Fibroblast of lung (primary cell): ENCODE measurements around the gene LDLRAD4. TPM values are rescaled to one million over a fixed set of nuclear protein-coding genes. Genes with fewer than 3 reads are reported as not detected.

ENCODE experiments used
- DNase-seq, 2 donors: peaks; one replicate each; pipeline versions ENCODE4 v3.0.0 to v3.0.0-alpha.2; 2010; ENCODE audit warnings: low read depth in 2 of 2
- H2AFZ ChIP-seq: 2 replicates; pipeline ENCODE4 v1.5.1; 2012; ENCODE audit warnings: low read length, control low read depth, inconsistent platforms
- H3K27ac ChIP-seq: 2 replicates; pipeline ENCODE4 v1.5.1; 2011; ENCODE audit warnings: low read length, control low read depth; ENCODE audit not compliant: insufficient read depth
- H3K27me3 ChIP-seq: 2 replicates; pipeline ENCODE4 v1.5.1; 2011; ENCODE audit warnings: mild to moderate bottlenecking, low read length; ENCODE audit not compliant: control insufficient read depth, insufficient read depth
- H3K36me3 ChIP-seq: 2 replicates; pipeline ENCODE4 v1.5.1; 2011; ENCODE audit warnings: low read length; ENCODE audit not compliant: control insufficient read depth, insufficient read depth
- H3K4me1 ChIP-seq: 2 replicates; pipeline ENCODE4 v1.5.1; 2011; ENCODE audit warnings: low read length; ENCODE audit not compliant: control insufficient read depth, insufficient read depth; ENCODE audit errors: extremely low read depth
- H3K4me2 ChIP-seq: 2 replicates; pipeline ENCODE4 v1.5.1; 2011; ENCODE audit warnings: low read length, control low read depth; ENCODE audit not compliant: insufficient read depth; ENCODE audit errors: extremely low read depth
- H3K4me3 ChIP-seq, 4 experiments: fragments of 200-600 bp in 1 of 4; sonication (generic) in 1 of 4; replicated peaks in 1 of 4; 2 replicates each; pipeline ENCODE4 v1.5.1; 2011 to 2016; ENCODE audit warnings: low read length in 4 of 4, low read depth in 3 of 4, mild to moderate bottlenecking in 3 of 4, control low read depth in 2 of 4, inconsistent platforms in 1 of 4, mixed read lengths in 1 of 4; ENCODE audit not compliant: insufficient read depth in 1 of 4; ENCODE audit errors: control extremely low read depth in 1 of 4
- H3K79me2 ChIP-seq: 2 replicates; pipeline ENCODE4 v1.5.1; 2012; ENCODE audit warnings: mild to moderate bottlenecking, low read length, inconsistent platforms; ENCODE audit not compliant: control insufficient read depth, insufficient read depth
- H3K9ac ChIP-seq: 2 replicates; pipeline ENCODE4 v1.5.1; 2011; ENCODE audit warnings: mild to moderate bottlenecking, low read length, control low read depth; ENCODE audit not compliant: insufficient read depth
- H3K9me3 ChIP-seq: 2 replicates; pipeline ENCODE4 v1.5.1; 2012; ENCODE audit warnings: low read depth, low read length; ENCODE audit not compliant: control insufficient read depth, insufficient read depth
- H4K20me1 ChIP-seq: 2 replicates; pipeline ENCODE4 v1.5.1; 2011; ENCODE audit warnings: low read length; ENCODE audit not compliant: control insufficient read depth, insufficient read depth; ENCODE audit errors: extremely low read depth
- CTCF ChIP-seq, 2 donors: IDR thresholded peaks in 1 of 2; conservative IDR thresholded peaks in 1 of 2; 1 replicate in 1 of 2; 2 replicates in 1 of 2; pipeline ENCODE4 v1.5.1; 2011 to 2012; ENCODE audit warnings: low read length in 2 of 2, control low read depth in 1 of 2, inconsistent platforms in 1 of 2, low read depth in 1 of 2, mild to moderate bottlenecking in 1 of 2
- EZH2 ChIP-seq: IDR thresholded peaks from 2 replicates; pipeline ENCODE4 v1.5.1; 2012; ENCODE audit warnings: low read length, control low read depth, mild to moderate bottlenecking; ENCODE audit errors: missing control alignments
- polyA plus RNA-seq, 2 donors: library from polyadenylated mRNA; depleted of rRNA in 1 of 2; stranded (reverse) in 1 of 2; unstranded in 1 of 2; fragments of >200 nt; gene quantifications; 2 replicates each; pipeline ENCODE4 v1.2.1, GENCODE V29; 2011 to 2012; ENCODE audit warnings: missing spikeins in 1 of 2
- total RNA-seq: library from RNA; depleted of rRNA; stranded (reverse); fragments of >200 nt; gene quantifications from 2 replicates; pipeline ENCODE4 v1.2.1, GENCODE V29; 2014

The LDLRAD4 gene
- total and polyA plus RNA-seq, 2 donors (not counting 1 experiment from before 2014, with no cell fraction given), result not detected

DNA sequence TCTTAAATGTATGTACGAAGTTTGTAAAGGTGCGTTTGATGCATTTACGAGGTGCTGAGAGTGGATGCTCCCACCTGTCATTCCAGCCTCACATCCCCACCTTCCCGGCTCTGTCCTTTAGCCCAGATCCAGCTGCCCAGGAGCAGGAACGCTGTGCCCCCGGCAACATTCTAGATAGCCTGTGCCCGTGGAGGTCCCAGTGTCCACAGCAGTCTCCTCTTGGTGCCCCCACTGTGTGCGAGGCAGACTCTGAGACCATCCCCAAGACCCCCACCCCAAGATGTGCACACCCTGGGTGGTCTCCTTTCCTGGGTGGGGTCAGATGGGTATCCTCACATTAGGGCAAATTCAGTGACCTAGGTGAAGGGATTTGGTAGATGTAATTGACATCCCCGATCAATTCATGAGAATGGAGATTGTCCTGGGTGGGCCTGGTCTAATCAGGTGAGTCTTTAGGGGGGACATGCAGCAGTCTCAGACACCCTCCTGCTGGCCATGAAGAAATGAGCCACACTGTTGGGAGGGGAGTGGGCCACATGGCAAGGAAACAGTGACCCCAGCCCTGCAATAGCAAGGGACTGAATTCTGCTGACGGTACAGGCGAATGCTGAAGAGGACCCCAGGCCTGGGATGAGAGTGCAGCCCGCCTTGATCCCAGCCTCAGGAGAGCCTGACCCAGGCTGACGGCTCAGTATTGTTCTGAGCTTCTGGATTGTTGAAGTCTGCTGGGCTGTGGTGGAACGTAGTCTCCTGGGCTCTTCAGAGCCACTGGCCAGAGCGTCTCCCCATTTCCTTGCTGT is 304.5 kb downstream of the LDLRAD4 start:
- TF ChIP-seq CTCF (conservative IDR thresholded peaks at IDR 0.05 in 1 of 2, IDR thresholded peaks at IDR 0.05 in 1 of 2; ENCODE audit: low read depth in 1 of 2, low read length in 2 of 2), result no peak
- no peak for TF ChIP-seq EZH2
- Histone ChIP-seq H3K79me2 (no peaks in the 10 kb centered on the region), H3K9me3 (no peaks in the 10 kb centered on the region), H4K20me1 (no peaks in the 10 kb centered on the region), H2AFZ (no peak overlapping the region), H3K9ac (no peak overlapping the region), H3K4me1 (no peaks in the 10 kb centered on the region), H3K27me3 (no peaks in the 10 kb centered on the region), H3K27ac (no peak overlapping the region), H3K4me2 (no peak overlapping the region), H3K4me3 (no peak overlapping the region), H3K36me3 (no peaks in the 10 kb centered on the region)
- no peak for DNase-seq

DNA sequence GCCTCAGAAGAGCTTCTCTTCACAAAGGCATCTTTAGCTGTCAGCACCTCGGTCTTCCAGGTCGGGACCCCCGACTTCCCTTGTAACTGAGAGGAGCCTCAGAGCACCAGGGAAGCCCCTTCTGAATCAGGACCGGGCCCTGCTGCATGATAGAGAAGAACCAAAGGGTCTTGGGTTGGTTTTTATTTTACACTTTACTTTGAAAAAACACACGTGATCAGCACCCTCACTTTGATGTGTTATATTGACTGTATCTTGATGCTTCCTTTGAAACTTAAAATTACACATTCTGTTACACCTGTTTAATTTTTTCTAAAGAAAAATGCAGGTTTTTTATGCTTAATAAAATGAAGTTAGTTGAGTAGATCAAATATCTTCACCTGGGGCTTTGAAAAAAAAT is 305.5 kb downstream of the LDLRAD4 start:
- no peak for TF ChIP-seq EZH2
- TF ChIP-seq CTCF (conservative IDR thresholded peaks at IDR 0.05 in 1 of 2, IDR thresholded peaks at IDR 0.05 in 1 of 2; ENCODE audit: low read depth in 1 of 2, low read length in 2 of 2), result no peak
- Histone ChIP-seq H3K4me2 (no peak overlapping the region), H3K36me3 (no peaks in the 10 kb centered on the region), H3K79me2 (no peaks in the 10 kb centered on the region), H2AFZ (no peak overlapping the region), H3K9me3 (no peaks in the 10 kb centered on the region), H3K4me3 (no peak overlapping the region), H3K4me1 (no peaks in the 10 kb centered on the region), H3K9ac (no peak overlapping the region), H3K27me3 (no peaks in the 10 kb centered on the region), H4K20me1 (no peaks in the 10 kb centered on the region), H3K27ac (no peak overlapping the region)
- no peak for DNase-seq

DNA sequence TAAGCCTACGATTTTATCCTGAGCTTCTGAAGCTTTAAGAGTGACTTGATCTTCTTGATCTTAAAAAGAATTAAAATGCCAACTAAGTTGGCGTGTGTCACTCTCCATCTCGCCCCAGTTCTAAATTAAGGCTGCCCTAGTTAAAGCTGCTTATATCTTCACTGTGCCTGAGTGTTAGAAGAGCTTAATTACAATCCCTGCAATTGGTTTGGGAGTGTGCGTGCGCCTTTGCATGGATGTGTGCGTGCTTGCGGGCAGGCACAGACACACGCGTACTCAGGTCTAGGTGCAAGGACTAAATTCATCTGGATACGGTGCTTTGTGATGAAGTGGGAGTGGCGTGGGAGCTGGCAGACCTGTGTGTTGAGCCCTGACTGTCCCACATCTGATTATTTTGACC is 306.3 kb downstream of the LDLRAD4 start:
- H3K4me1 ChIP-seq, result no peaks in the 10 kb centered on the region
- no peak overlapping the region for H3K9ac ChIP-seq
- H3K9me3 ChIP-seq, result no peaks in the 10 kb centered on the region
- no peak overlapping the region for H3K27ac ChIP-seq
- no peak for DNase-seq
- TF ChIP-seq CTCF (conservative IDR thresholded peaks at IDR 0.05 in 1 of 2, IDR thresholded peaks at IDR 0.05 in 1 of 2; ENCODE audit: low read depth in 1 of 2, low read length in 2 of 2) (no peak), EZH2 (no peak)
- H3K4me3 ChIP-seq, result no peak overlapping the region
- H3K79me2 ChIP-seq, result no peaks in the 10 kb centered on the region
- H3K27me3 ChIP-seq, result no peaks in the 10 kb centered on the region
- no peak overlapping the region for H2AFZ ChIP-seq
- H3K4me2 ChIP-seq, result no peak overlapping the region
- H4K20me1 ChIP-seq, result no peaks in the 10 kb centered on the region
- H3K36me3 ChIP-seq, result no peaks in the 10 kb centered on the region
